GM12891 (cell line): ENCODE results near the gene LCMT2.
A peak's percentile ranks its signal among the peaks of the same experiment; 100 is the strongest.

Source experiments
- DNase-seq: peaks from one replicate; pipeline ENCODE4 v3.0.0; 2011; ENCODE audit warnings: low spot score; ENCODE audit not compliant: insufficient read length
- FAIRE-seq: peaks from 2 replicates; lab custom pipeline; 2011; peaks lifted over from hg19 to GRCh38; lab: Jason Lieb, UNC
- PAX5 ChIP-seq: IDR thresholded peaks from 2 replicates; pipeline ENCODE4 v1.6.1; 2011; ENCODE audit warnings: low read length, moderate library complexity, mild to moderate bottlenecking; ENCODE audit not compliant: insufficient read depth, severe bottlenecking
- POLR2A ChIP-seq: IDR thresholded peaks from 2 replicates; pipeline ENCODE4 v1.6.1; 2011; ENCODE audit warnings: low read depth, low read length, control low read depth
- POLR2AphosphoS5 ChIP-seq: IDR thresholded peaks from 2 replicates; pipeline ENCODE4 v1.6.1; 2011; ENCODE audit warnings: low read depth, low read length, control low read depth
- POU2F2 ChIP-seq: IDR thresholded peaks from 2 replicates; pipeline ENCODE4 v1.6.1; 2011; ENCODE audit warnings: low read depth, mild to moderate bottlenecking, control low read depth, low read length, moderate library complexity
- SPI1 ChIP-seq: IDR thresholded peaks from 2 replicates; pipeline ENCODE4 v1.6.1; 2011; ENCODE audit warnings: low read depth, low read length, control low read depth
- TAF1 ChIP-seq: IDR thresholded peaks from 2 replicates; pipeline ENCODE4 v1.6.1; 2011; ENCODE audit warnings: low read depth, low read length, control low read depth

Gene LCMT2

DNA sequence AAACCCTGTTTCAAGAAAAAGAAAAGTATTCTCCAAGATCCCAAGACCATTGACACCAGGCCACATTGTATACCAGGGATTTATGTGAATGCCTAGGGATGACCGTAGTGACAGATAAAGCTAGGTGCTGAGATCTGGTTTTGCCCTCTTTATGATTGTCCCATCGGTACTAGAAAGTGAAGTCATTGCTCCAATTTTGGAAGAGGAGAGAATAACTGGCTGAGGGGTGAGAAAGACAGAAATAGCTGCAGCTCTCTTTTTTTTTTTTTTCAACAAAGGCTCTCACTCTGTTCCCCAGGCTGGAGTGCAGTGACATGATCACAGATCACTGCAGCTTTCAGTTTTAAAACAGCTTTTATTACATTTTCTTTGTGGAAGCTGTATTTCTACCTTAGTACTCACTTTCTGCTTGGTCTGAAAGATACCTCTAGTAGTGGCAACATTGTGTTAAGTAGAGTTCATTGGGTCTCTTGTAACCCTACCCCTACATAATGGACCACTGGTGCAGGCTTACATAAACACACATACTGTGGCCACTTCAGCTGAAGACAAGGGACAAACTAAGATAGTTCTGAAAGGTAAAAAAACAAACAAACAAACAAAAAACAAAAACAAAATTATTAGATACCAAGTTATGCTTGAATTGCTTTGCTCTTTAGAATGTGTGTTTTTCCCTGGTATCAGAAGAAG, 22.5 kb upstream of the LCMT2 start:
- TF ChIP-seq SPI1 (no peak), POLR2AphosphoS5 (no peak), POLR2A (no peak), TAF1 (no peak), POU2F2 (no peak), PAX5 (no peak)
- FAIRE-seq = no peak
- no peak for DNase-seq

- no peak for FAIRE-seq
- DNase-seq = no peak
- TF ChIP-seq PAX5 (no peak), POLR2A (no peak), SPI1 (no peak), POLR2AphosphoS5 (no peak), POU2F2 (no peak), TAF1 (no peak)
Measured at GRCh38 chr15:43347114-43347513, 16.7 kb upstream of the LCMT2 start.

- DNase-seq (no peak), FAIRE-seq (no peak)
- TF ChIP-seq TAF1 (no peak), POU2F2 (no peak), SPI1 (no peak), POLR2A (no peak), PAX5 (no peak), POLR2AphosphoS5 (no peak)
Measured at GRCh38 chr15:43346305-43346704, 15.9 kb upstream of the LCMT2 start.

DNA sequence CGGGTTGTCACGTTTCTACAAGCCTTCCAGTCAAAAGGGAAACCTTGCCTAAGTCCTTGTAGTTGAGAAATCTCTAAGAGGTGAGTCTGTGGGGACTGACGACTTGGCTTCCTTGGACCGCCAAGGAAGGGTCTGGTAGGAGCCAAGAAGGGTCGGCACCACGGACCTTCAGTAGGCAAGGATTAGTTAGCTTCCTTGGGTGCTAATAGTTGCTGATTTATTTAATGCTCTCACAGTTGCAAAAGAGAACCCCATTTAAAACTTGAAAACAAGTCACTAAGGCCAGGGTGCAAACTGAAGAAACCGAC, 361 bp upstream of the LCMT2 start:
- FAIRE-seq (no peak), DNase-seq (peak; percentile 7)
- TF ChIP-seq POLR2A = no peak
- TF ChIP-seq TAF1 = no peak
- no peak for TF ChIP-seq POLR2AphosphoS5
- TF ChIP-seq SPI1 = no peak
- no peak for TF ChIP-seq POU2F2
- no peak for TF ChIP-seq PAX5

GRCh38 chr15:43329217-43329959, 985 bp downstream of the LCMT2 start:
- TF ChIP-seq POLR2AphosphoS5 = no peak
- no peak for TF ChIP-seq SPI1
- no peak for TF ChIP-seq PAX5
- TF ChIP-seq TAF1 = no peak
- no peak for TF ChIP-seq POU2F2
- TF ChIP-seq POLR2A = no peak
- DNase-seq (no peak), FAIRE-seq (peak; percentile 16)

GRCh38 chr15:43325039-43325684, 5.2 kb downstream of the LCMT2 start:
- FAIRE-seq (no peak), DNase-seq (no peak)
- no peak for TF ChIP-seq POLR2AphosphoS5
- TF ChIP-seq PAX5 = no peak
- TF ChIP-seq TAF1 = no peak
- TF ChIP-seq POLR2A = no peak
- no peak for TF ChIP-seq SPI1
- no peak for TF ChIP-seq POU2F2

GRCh38 chr15:43318990-43319771, 11.2 kb downstream of the LCMT2 start:
- DNase-seq (no peak), FAIRE-seq (no peak)
- TF ChIP-seq POLR2AphosphoS5 = no peak
- TF ChIP-seq PAX5 = no peak
- TF ChIP-seq POU2F2 = no peak
- no peak for TF ChIP-seq SPI1
- TF ChIP-seq TAF1 = no peak
- TF ChIP-seq POLR2A = no peak

DNA sequence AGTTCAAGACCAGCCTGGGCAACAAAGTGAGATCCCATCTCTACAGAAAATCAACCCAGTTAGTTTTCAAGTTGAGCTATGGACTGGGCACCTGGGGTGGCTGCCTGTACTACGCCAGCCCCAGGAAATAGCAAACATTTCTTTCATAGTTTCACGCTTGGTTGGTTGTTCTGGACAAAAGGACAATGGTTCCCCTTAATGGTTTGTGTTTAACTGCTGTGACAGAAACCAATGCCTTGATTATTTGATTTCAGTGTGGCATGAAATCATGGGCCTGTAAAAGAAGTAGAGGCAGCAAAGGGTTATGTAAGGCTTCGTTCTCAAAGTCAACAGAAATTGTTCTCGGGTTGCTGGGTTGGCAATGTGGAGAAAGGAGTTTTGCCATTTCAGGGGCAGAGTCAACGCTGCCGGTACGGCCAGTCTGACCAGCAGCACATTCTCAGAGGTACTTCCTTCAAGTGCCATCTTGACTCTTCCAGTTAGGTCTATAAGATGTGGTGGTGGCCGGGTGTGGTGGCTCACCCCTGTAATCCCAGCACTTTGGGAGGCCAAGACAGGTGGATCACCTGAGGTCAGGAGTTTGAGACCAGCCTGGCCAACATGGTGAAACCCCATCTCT, 12.7 kb downstream of the LCMT2 start:
- FAIRE-seq (no peak), DNase-seq (no peak)
- no peak for TF ChIP-seq POU2F2
- no peak for TF ChIP-seq POLR2AphosphoS5
- no peak for TF ChIP-seq POLR2A
- TF ChIP-seq PAX5 = no peak
- TF ChIP-seq SPI1 = no peak
- no peak for TF ChIP-seq TAF1
